GM12878 (cell line): ENCODE results near the gene HTT-AS. TPM values are rescaled to one million over a fixed set of nuclear protein-coding genes. Genes with fewer than 3 reads are reported as not detected.

ENCODE experiments used
- ATF2 ChIP-seq: IDR thresholded peaks from 2 replicates; pipeline ENCODE4 v1.6.1; 2012; ENCODE audit warnings: low read length, inconsistent platforms
- CBFB ChIP-seq: IDR thresholded peaks from 2 replicates; pipeline ENCODE4 v1.6.1; 2016; ENCODE audit warnings: antibody characterized with exemption, low read depth
- CHD1 ChIP-seq: IDR thresholded peaks from 2 replicates; pipeline ENCODE4 v1.6.1; 2012; ENCODE audit warnings: low read depth, low read length, improper control_type of control experiment
- CHD4 ChIP-seq: fragments of 200-600 bp; sonication (generic); IDR thresholded peaks from 2 replicates; pipeline ENCODE4 v1.6.1; 2016; ENCODE audit warnings: mild to moderate bottlenecking
- CREB1 ChIP-seq: IDR thresholded peaks from 2 replicates; pipeline ENCODE4 v1.6.1; 2012; ENCODE audit warnings: low read depth, mild to moderate bottlenecking, inconsistent platforms
- E2F4 ChIP-seq: IDR thresholded peaks from 2 replicates; pipeline ENCODE4 v1.6.1; 2012; ENCODE audit warnings: low read depth, low read length, improper control_type of control experiment
- GABPA ChIP-seq: IDR thresholded peaks from 2 replicates; pipeline ENCODE4 v1.6.1; 2014; ENCODE audit warnings: antibody characterized with exemption, low read depth, mild to moderate bottlenecking, inconsistent platforms
- GATAD2B ChIP-seq: fragments of 450-650 bp; conservative IDR thresholded peaks from 2 replicates; pipeline ENCODE4 v1.6.1; 2017; ENCODE audit warnings: low read depth, mild to moderate bottlenecking, moderate library complexity
- IKZF1 ChIP-seq: fragments of 450-650 bp; conservative IDR thresholded peaks from 2 replicates; pipeline ENCODE4 v1.6.1; 2017; ENCODE audit warnings: antibody characterized with exemption, mild to moderate bottlenecking
- JUNB ChIP-seq: IDR thresholded peaks from 2 replicates; pipeline ENCODE4 v1.6.1; 2016; ENCODE audit warnings: antibody characterized with exemption, mild to moderate bottlenecking
- MEF2B ChIP-seq: fragments of 450-650 bp; IDR thresholded peaks from 2 replicates; pipeline ENCODE4 v1.6.1; 2018; ENCODE audit warnings: mild to moderate bottlenecking, moderate library complexity; ENCODE audit not compliant: partially characterized antibody, poor library complexity, severe bottlenecking
- PRDM15 ChIP-seq: fragments of 450-650 bp; formaldehyde crosslinking; IDR thresholded peaks from 2 replicates; pipeline ENCODE4 v1.4.0; 2020; ENCODE audit warnings: mild to moderate bottlenecking, moderate library complexity
- RB1 ChIP-seq: fragments of 450-650 bp; formaldehyde crosslinking; IDR thresholded peaks from 2 replicates; pipeline ENCODE4 v1.6.1; 2017; ENCODE audit warnings: mild to moderate bottlenecking, borderline replicate concordance
- ZBED1 ChIP-seq: IDR thresholded peaks from 2 replicates; pipeline ENCODE4 v1.6.1; 2016; ENCODE audit warnings: borderline replicate concordance
- ZBTB11 ChIP-seq: fragments of 450-650 bp; formaldehyde crosslinking; IDR thresholded peaks from 2 replicates; pipeline ENCODE4 v1.5.0; 2022; ENCODE audit warnings: mild to moderate bottlenecking, missing genetic modification characterization
- ZNF592 ChIP-seq: fragments of 450-650 bp; IDR thresholded peaks from 2 replicates; pipeline ENCODE4 v1.6.1; 2017; ENCODE audit warnings: mild to moderate bottlenecking, moderate library complexity
- polyA plus RNA-seq, 11 experiments: library from polyadenylated mRNA; depleted of rRNA in 4 of 11; unstranded in 6 of 11; stranded (reverse) in 5 of 11; fragments of >200 nt; fragmentation: Nextera tagmentation in 4 of 11; fragmentation: Illumina TruSeq in 1 of 11; extraction: Ambion mirVana in 4 of 11; extraction: Trizol in 1 of 11; gene quantifications; 1 replicate in 1 of 11; 2 replicates in 10 of 11; pipeline versions ENCODE4 v1.2.1 to v1.2.3, GENCODE V29; 2011 to 2016; ENCODE audit warnings: inconsistent platforms in 2 of 11, missing spikeins in 2 of 11, low read depth in 1 of 11
- total RNA-seq, 4 experiments: library from RNA; depleted of rRNA in 3 of 4; stranded (reverse); fragments of >200 nt in 3 of 4; fragmentation: Illumina TruSeq in 1 of 4; extraction: Trizol in 1 of 4; gene quantifications; 2 replicates each; pipeline versions ENCODE4 v1.2.1 to v1.2.3, GENCODE V29; 2013 to 2021

The HTT-AS gene
- total and polyA plus RNA-seq, 10 of the 15 experiments (the other 5 are each of a cell fraction or from before 2014, with no cell fraction given): not detected

GRCh38 chr4:3106339-3107186 lies 32.2 kb upstream of the HTT-AS start (continued):
- no peak for TF ChIP-seq ZBTB11
- TF ChIP-seq JUNB: no peak
- no peak for TF ChIP-seq CHD1
- peak; percentile 61 for TF ChIP-seq IKZF1
- no peak for TF ChIP-seq MEF2B
- 0 out of 2 replicates have a peak, but pooled peaks have one; percentile 17 for TF ChIP-seq ATF2
- TF ChIP-seq ZBED1: no peak
- TF ChIP-seq CBFB: no peak
- no peak for TF ChIP-seq E2F4
- no peak for TF ChIP-seq CREB1
- TF ChIP-seq ZNF592: no peak
- no peak for TF ChIP-seq CHD4
- TF ChIP-seq GABPA: no peak
- no peak for TF ChIP-seq GATAD2B
- TF ChIP-seq PRDM15: no peak
- TF ChIP-seq RB1: no peak
